ENCODE results near the gene IKZF3. TPM values are rescaled to one million over a fixed set of nuclear protein-coding genes. Genes with fewer than 3 reads are reported as not detected.

Gene IKZF3
- total RNA-seq, 4 donors from 2014 or later = 0.89 to 1.8 (median 0.97) TPM

GRCh38 chr17:39818358-39819000 lies 45.6 kb downstream of the IKZF3 start:
- intact Hi-C loops (cut with DNase I; ENCODE audit: low total_unique reads) = no loop called here
- H3K4me3 ChIP-seq (ENCODE audit: low read depth, poor library complexity, severe bottlenecking) = no peak overlapping the region
- TF ChIP-seq POLR2A (IDR thresholded peaks at IDR 0.05) (no peak), CTCF (IDR thresholded peaks at IDR 0.05) (no peak)
- no peak for DNase-seq (ENCODE audit: low spot score in 2 of 2)
- 71 to 73% methylated on average over 9 of the region's 9 CpGs for WGBS, 2 donors

- intact Hi-C loops (cut with DNase I; ENCODE audit: low total_unique reads) = no loop called here
These were observed 47.8 kb downstream of the IKZF3 start for GRCh38 chr17:39816272-39816671.

GRCh38 chr17:39814497-39814896 lies 49.6 kb downstream of the IKZF3 start:
- intact Hi-C loops (cut with DNase I; ENCODE audit: low total_unique reads) = no loop called here
- WGBS, 2 donors = 67 to 88% methylated on average over 2 of the region's 2 CpGs
- no peak overlapping the region for H3K4me3 ChIP-seq (ENCODE audit: low read depth, poor library complexity, severe bottlenecking)
- DNase-seq (ENCODE audit: low spot score in 2 of 2) = no peak
- no peak for TF ChIP-seq CTCF (IDR thresholded peaks at IDR 0.05)
- TF ChIP-seq POLR2A (IDR thresholded peaks at IDR 0.05) = no peak

More at GRCh38 chr17:39816272-39816671, 47.8 kb downstream of the IKZF3 start:
- no peak for DNase-seq (ENCODE audit: low spot score in 2 of 2)
- TF ChIP-seq CTCF (IDR thresholded peaks at IDR 0.05) = no peak
- no peak for TF ChIP-seq POLR2A (IDR thresholded peaks at IDR 0.05)
- H3K4me3 ChIP-seq (ENCODE audit: low read depth, poor library complexity, severe bottlenecking) = no peak overlapping the region

GRCh38 chr17:39813631-39814030 lies 50.5 kb downstream of the IKZF3 start:
- 72 to 77% methylated on average over 11 of the region's 11 CpGs for WGBS, 2 donors
- H3K4me3 ChIP-seq (ENCODE audit: low read depth, poor library complexity, severe bottlenecking) = no peak overlapping the region
- intact Hi-C loops (cut with DNase I; ENCODE audit: low total_unique reads) = no loop called here
- no peak for DNase-seq (ENCODE audit: low spot score in 2 of 2)
- no peak for TF ChIP-seq POLR2A (IDR thresholded peaks at IDR 0.05)
- TF ChIP-seq CTCF (IDR thresholded peaks at IDR 0.05) = no peak

GRCh38 chr17:39812466-39812865 lies 51.6 kb downstream of the IKZF3 start:
- no peak overlapping the region for H3K4me3 ChIP-seq (ENCODE audit: low read depth, poor library complexity, severe bottlenecking)
- intact Hi-C loops (cut with DNase I; ENCODE audit: low total_unique reads) = no loop called here
- WGBS, 2 donors = 71 to 72% methylated on average over 6 of the region's 6 CpGs
- no peak for DNase-seq (ENCODE audit: low spot score in 2 of 2)
- TF ChIP-seq POLR2A (IDR thresholded peaks at IDR 0.05) (no peak), CTCF (IDR thresholded peaks at IDR 0.05) (no peak)
